ENCODE results near the gene DMTF1.

DMTF1 gene

DNA sequence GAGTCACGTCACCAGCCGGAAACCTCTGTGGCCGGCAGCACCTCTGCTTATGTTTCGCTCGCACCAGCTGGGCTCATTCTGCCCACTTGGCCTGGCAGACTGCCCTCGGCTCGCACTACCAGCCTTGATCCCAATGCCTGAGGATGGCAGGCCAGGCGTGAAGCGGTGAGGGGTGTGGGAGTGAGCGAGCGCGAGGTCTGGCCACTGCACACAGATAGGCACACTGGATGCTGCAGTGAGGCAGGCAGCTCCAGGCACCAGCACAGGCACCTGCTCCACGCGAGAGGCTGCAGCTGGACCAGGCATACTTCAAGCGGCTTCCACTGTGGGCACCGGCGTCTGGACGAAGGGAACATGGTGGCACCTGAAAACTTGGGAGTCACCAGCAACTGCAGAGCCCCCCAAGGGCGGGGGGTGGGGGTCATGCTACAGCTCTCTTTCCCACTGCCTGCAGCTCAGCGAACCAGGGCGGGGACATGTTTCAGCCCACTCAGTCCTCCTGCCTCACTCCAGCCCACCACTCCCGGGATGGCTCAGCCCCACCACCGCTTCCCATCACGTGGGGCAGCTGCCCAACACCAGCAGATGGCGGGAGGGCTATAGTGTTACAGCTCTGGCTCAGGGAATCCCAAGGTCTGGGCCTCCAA is 5.4 kb upstream of the DMTF1 start:
- no peak for DNase-seq

GRCh38 chr7:87147500-87147899 is 4.8 kb upstream of the DMTF1 start:
- DNase-seq, result no peak

GRCh38 chr7:87148332-87148955 is 3.8 kb upstream of the DMTF1 start:
- DNase-seq, result peak in 2 of 6 experiments; percentile 1 to 14

DNA sequence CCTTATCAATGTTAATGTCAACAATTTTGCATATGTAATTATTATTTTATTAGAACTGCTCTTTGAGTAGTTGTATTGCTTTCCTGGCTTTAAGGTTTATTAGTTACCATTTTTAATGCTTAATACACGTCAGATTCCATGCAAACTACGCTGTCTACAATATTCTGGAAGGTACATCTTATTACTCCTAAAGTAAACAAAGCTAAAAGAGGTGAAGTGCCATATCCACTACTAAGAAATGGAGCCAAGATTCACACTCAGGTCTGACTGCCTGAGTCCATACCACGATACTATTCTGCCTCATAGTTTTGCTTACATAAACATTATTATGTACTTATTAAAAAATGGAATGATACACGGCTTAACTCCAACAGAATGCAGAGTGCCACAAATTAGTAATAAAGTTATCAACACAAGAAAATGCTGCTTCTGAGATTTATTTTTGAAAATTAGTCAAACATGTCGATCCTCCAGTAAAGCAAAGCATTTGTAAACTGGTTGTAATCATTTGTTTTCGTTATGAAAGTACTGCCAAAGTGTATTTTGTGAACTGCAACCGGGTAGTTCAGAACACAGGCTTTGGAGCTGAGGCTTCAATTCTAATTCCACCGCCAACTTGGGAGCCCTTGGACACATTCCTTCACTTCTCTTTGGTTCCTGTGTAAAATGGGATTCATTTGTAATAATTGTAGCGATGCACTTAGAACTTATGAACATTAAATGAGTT is 1.1 kb upstream of the DMTF1 start:
- DNase-seq, result no peak

- DNase-seq, result no peak
Measured at GRCh38 chr7:87151729-87152111, 533 bp upstream of the DMTF1 start.

DNA sequence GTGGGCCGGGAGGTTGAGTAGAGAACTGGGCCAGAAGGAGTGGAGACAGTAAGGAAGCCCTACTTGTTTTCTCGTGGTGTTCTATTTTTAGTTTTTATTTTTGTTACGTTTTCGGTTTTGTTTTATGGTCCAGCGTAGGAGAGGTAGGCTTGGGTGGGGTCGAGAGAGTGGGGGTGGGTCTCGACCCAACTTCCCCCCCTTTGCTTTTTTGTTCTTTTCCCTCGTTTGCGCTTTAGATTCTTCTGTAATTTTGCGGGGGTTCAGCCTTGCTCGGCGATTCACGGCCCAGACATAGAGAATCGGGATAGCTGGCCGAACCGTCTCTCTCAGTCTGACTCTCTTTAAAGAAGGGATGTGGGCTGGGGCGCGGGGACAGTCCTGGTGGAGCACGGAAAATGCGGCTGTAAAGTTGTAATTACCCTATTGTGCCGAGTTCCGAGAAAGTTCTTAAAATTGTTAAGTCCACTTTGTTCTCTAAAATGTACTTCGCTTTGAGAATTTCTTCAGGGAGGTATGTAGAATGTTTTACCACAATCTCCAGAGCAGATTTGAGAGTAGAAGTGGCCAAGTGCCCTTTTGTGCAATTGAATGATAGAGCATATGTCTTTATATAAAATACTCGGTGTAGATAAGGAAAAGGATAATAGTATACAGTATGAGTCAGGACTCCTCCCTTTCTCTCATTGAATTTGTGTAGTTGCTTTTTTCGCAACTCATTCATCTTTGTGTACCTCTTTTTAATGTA is 816 bp downstream of the DMTF1 start:
- peak in 3 of 6 experiments; percentile 29 to 52 (median 46) for DNase-seq

- no peak for DNase-seq
Measured at GRCh38 chr7:87154166-87154565, 1.9 kb downstream of the DMTF1 start.

GRCh38 chr7:87154569-87154968 is 2.3 kb downstream of the DMTF1 start:
- DNase-seq, result no peak

GRCh38 chr7:87155788-87156187 is 3.5 kb downstream of the DMTF1 start:
- no peak for DNase-seq

- DNase-seq, result no peak
Measured at GRCh38 chr7:87156709-87157108, 4.5 kb downstream of the DMTF1 start.

- no peak for DNase-seq
Measured at GRCh38 chr7:87159538-87159937, 7.3 kb downstream of the DMTF1 start.

DNA sequence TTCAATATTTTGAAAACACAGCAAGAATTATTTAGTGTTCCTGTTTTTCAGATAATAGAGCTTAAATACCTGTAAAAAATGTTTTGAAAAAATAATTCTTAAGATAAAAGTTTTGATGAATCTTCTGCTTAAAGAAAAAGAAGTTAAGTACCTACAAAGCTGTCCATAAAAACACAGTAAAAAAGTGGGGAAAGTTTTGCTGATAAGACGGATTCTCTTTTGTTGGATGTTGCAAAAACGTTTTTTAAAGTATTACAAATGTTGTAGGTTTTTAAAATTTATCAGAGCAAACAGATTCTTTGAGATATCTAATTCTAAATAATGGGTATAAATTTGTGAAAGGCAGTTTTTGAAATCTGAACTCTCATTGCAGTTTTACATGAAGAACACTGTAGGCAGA is 12.2 kb downstream of the DMTF1 start:
- DNase-seq, result no peak

GRCh38 chr7:87170828-87171227 is 18.6 kb downstream of the DMTF1 start:
- no peak for DNase-seq

GRCh38 chr7:87171282-87171934 is 19.2 kb downstream of the DMTF1 start:
- DNase-seq, result no peak

DNA sequence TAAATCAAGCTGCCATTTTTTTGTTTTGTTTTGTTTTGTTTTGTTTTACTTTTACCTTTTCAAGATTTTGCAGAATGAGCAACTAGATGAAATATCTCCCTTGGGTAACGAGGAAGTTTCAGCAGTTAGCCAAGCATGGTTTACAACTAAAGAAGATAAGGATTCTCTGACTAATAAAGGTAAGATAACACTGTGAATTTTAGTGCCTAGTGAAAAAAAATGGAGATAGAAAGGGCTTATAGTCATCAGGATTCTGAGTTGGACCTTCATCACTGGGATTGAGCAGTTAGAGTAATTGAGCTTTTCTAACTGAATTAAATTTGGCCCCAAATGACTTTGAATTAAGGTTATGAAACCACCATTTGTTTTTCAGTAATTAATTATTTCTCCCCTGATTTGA is 21.2 kb downstream of the DMTF1 start:
- no peak for DNase-seq

DNA sequence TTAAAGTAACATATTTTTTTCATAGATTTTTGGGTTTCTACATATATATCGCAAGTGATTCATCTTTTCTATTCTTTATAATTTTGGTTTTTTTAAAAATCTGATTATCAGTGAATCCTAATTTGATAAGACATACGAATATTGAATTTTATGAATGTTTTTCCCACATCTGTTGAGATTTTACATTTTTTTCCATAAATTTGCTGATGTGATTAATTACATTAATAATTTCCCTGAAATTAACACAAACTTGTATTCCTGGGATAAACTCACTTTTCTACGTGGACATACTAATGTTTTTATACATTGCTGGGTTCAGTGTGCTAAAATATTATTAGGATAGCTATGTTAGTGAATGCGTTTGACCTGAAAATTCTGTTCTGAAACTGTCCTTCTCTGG is 26.1 kb downstream of the DMTF1 start:
- no peak for DNase-seq

GRCh38 chr7:87179180-87179579 is 26.9 kb downstream of the DMTF1 start:
- no peak for DNase-seq

DNA sequence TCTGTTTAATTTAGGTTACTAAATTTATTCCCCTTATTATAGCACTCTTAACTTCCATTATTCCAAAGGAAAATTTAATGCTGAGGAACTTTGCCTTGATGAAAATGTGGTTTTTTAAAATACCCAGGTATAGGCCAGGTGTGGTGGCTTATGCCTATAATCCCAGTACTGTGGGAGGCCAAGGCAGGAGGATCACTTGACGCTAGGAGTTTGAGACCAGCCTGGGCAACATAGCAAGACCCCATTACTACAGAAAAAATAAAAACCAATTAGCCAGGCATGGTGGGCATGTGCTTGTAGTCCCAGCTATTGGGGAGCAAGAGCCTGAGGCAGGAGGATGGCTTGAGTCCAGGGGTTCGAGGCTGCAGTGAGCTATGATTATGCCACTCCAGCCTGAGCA is 34.9 kb downstream of the DMTF1 start:
- DNase-seq, result no peak

DNA sequence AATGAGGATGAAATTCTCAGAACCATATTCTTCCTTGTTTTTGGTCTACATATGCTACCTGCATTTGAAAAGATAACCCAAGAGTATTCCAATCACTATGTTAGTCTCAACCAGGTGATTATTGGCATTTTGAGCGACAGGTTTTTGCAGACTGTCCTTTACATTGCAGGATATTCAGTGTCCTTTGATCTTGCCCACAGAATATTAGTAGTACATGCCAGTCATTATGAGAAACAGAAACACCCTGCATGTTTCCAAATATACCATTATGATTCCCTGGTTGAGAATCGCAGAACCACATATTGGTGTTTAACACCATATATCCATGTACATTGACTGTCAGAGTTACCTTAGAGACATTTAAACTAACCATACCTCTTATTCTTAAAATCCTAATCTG is 36.7 kb downstream of the DMTF1 start:
- no peak for DNase-seq

DNA sequence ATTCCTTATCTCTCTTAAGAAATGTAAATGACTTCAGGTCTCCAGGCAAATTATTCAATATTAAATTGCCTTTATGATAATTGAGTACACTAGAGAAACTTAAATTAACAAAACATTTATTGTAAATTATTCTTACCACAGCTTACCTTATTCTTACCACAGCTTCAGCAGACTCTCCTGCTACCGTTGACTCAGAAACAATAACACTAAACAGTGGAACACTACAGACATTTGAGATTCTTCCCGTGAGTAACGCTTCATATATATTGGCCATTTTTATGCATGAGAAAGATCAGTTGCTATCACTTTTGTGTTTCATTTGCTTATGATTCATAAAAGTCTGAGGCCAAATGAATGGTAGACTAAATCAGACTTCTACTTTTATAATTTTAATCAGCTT is 38.5 kb downstream of the DMTF1 start:
- DNase-seq, result no peak

GRCh38 chr7:87192784-87193487 is 40.7 kb downstream of the DMTF1 start:
- no peak for DNase-seq

- DNase-seq, result no peak
Measured at GRCh38 chr7:87193912-87194311, 41.7 kb downstream of the DMTF1 start.

Data from stimulated activated naive CD4-positive, alpha-beta T cell (primary cell).